Measurements from ENCODE around the gene KCNK10.

Gene KCNK10

DNA sequence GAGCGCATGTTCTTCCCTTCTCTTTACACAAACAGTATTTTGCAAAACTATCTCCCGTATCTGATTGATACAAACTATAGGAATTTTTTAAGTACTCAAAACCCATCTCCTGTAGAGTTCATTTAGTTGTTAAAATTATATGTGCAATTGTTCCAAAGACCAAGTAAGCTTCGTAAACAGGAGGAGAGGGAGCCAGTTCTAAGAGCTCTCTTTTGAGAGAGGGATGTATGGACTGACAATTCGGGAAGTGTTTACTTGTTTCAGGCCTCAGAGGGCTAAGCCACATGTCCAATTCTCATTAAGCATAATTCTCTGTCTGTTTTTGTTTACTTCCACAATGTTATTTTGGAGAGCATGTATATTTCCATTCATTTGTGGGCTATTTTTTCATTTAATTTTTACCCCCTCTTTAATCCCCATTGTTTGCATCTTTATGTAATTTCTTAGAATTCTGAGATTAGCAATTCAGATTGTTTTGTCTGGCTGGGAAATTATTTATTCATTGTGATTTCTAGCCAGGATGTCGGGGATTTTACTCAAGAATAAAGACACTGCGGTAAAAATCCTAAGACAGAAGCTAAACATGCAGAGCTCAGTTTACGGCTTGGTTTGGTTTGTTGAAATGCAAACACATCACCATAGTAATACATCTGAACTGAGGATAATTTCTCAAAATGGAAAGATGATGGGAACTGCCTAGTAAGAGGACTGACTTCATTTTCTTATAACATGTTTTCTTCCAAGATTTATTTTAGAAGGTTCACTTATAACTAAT, 126.8 kb downstream of the KCNK10 start:
- H3K27ac ChIP-seq (ENCODE audit: low read length), result peak overlapping the region; percentile 59
- peaks cover 37% of the 10 kb centered on the region for H3K27me3 ChIP-seq (ENCODE audit: low read depth, low read length)
- no peak overlapping the region for H3K4me3 ChIP-seq (ENCODE audit: low read length)
- H3K9me3 ChIP-seq (ENCODE audit: insufficient read depth, low read length), result no peaks in the 10 kb centered on the region
- H2AFZ ChIP-seq (ENCODE audit: low read depth, low read length), result no peak overlapping the region
- peaks cover 36% of the 10 kb centered on the region for H3K4me1 ChIP-seq (ENCODE audit: low read length)
- peak overlapping the region; percentile 46 for H3K4me2 ChIP-seq (ENCODE audit: low read length)
- H3K9ac ChIP-seq (ENCODE audit: low read length), result 0 out of 2 replicates have a peak overlapping the region, but pooled peaks have one; percentile 2
- no peaks in the 10 kb centered on the region for H3K79me2 ChIP-seq (ENCODE audit: low read length)
- no peaks in the 10 kb centered on the region for H3K36me3 ChIP-seq (replicated peaks; ENCODE audit: low read depth, low read length)
- TF ChIP-seq EZH2phosphoT487 (IDR thresholded peaks at IDR 0.05; ENCODE audit: low read depth) (no peak), CTCF (IDR thresholded peaks at IDR 0.05; ENCODE audit: low read depth, low read length) (no peak)
- H4K20me1 ChIP-seq (ENCODE audit: insufficient read depth, low read length), result no peaks in the 10 kb centered on the region

DNA sequence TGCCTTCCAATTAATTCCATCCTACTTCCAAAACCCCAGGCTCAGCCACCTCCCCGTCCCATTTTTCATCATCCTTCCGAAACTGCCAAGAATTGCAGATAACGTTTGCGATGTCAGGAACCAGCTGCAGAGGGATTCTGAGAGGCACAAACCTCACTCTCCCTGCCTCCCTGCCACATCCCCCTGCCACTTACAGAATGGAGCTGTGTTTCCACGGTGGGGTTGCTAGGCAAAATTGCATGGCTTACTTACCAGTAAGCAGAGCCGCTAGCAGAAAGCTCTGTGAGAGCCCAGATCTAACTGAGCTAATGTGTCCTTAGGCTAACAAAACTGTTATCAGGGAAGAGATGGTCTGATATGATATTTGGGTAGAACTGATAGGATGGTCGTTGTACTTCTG, 127.4 kb downstream of the KCNK10 start:
- Histone ChIP-seq H3K27ac (ENCODE audit: low read length) (no peak overlapping the region), H3K36me3 (replicated peaks; ENCODE audit: low read depth, low read length) (no peaks in the 10 kb centered on the region), H3K9me3 (ENCODE audit: insufficient read depth, low read length) (no peaks in the 10 kb centered on the region), H3K9ac (ENCODE audit: low read length) (no peak overlapping the region), H3K4me3 (ENCODE audit: low read length) (no peak overlapping the region), H3K4me2 (ENCODE audit: low read length) (no peak overlapping the region), H3K79me2 (ENCODE audit: low read length) (no peaks in the 10 kb centered on the region), H2AFZ (ENCODE audit: low read depth, low read length) (no peak overlapping the region), H3K4me1 (ENCODE audit: low read length) (peaks cover 42% of the 10 kb centered on the region), H3K27me3 (ENCODE audit: low read depth, low read length) (peaks cover 37% of the 10 kb centered on the region), H4K20me1 (ENCODE audit: insufficient read depth, low read length) (no peaks in the 10 kb centered on the region)
- TF ChIP-seq CTCF (IDR thresholded peaks at IDR 0.05; ENCODE audit: low read depth, low read length), result no peak
- no peak for TF ChIP-seq EZH2phosphoT487 (IDR thresholded peaks at IDR 0.05; ENCODE audit: low read depth)

DNA sequence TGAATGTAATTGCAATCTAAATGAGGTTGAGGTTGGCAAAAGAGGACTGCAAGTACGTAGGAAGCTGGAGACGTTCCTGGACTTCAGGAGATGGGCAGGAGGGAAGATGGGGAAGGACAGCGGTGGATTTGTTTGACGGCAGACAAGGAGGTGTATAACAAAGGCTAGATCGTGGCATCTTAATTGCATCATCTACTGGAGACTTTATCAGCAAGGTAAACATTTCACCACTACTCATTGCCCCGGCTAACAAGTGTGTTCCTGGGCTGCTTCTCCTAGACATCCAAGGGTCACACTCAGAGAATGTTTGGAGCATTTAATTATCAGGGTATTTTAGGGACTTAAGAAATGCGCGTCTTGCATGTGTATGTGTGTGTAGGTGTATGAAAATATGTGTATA, 128.5 kb downstream of the KCNK10 start:
- no peaks in the 10 kb centered on the region for H3K79me2 ChIP-seq (ENCODE audit: low read length)
- H2AFZ ChIP-seq (ENCODE audit: low read depth, low read length), result no peak overlapping the region
- H3K9me3 ChIP-seq (ENCODE audit: insufficient read depth, low read length), result no peaks in the 10 kb centered on the region
- no peaks in the 10 kb centered on the region for H3K36me3 ChIP-seq (replicated peaks; ENCODE audit: low read depth, low read length)
- TF ChIP-seq CTCF (IDR thresholded peaks at IDR 0.05; ENCODE audit: low read depth, low read length), result no peak
- no peak for TF ChIP-seq EZH2phosphoT487 (IDR thresholded peaks at IDR 0.05; ENCODE audit: low read depth)
- H3K27me3 ChIP-seq (ENCODE audit: low read depth, low read length), result peaks cover 37% of the 10 kb centered on the region
- peaks cover 54% of the 10 kb centered on the region for H3K4me1 ChIP-seq (ENCODE audit: low read length)
- H3K4me2 ChIP-seq (ENCODE audit: low read length), result no peak overlapping the region
- H3K27ac ChIP-seq (ENCODE audit: low read length), result no peak overlapping the region
- H4K20me1 ChIP-seq (ENCODE audit: insufficient read depth, low read length), result no peaks in the 10 kb centered on the region
- H3K9ac ChIP-seq (ENCODE audit: low read length), result no peak overlapping the region
- H3K4me3 ChIP-seq (ENCODE audit: low read length), result no peak overlapping the region

- H3K4me3 ChIP-seq (ENCODE audit: low read length), result no peak overlapping the region
- H3K4me2 ChIP-seq (ENCODE audit: low read length), result no peak overlapping the region
- no peaks in the 10 kb centered on the region for H3K36me3 ChIP-seq (replicated peaks; ENCODE audit: low read depth, low read length)
- peaks cover 37% of the 10 kb centered on the region for H3K27me3 ChIP-seq (ENCODE audit: low read depth, low read length)
- no peak overlapping the region for H3K27ac ChIP-seq (ENCODE audit: low read length)
- no peaks in the 10 kb centered on the region for H3K9me3 ChIP-seq (ENCODE audit: insufficient read depth, low read length)
- H3K79me2 ChIP-seq (ENCODE audit: low read length), result no peaks in the 10 kb centered on the region
- no peaks in the 10 kb centered on the region for H4K20me1 ChIP-seq (ENCODE audit: insufficient read depth, low read length)
- peaks cover 63% of the 10 kb centered on the region for H3K4me1 ChIP-seq (ENCODE audit: low read length)
- H2AFZ ChIP-seq (ENCODE audit: low read depth, low read length), result no peak overlapping the region
- no peak for TF ChIP-seq EZH2phosphoT487 (IDR thresholded peaks at IDR 0.05; ENCODE audit: low read depth)
- no peak for TF ChIP-seq CTCF (IDR thresholded peaks at IDR 0.05; ENCODE audit: low read depth, low read length)
- H3K9ac ChIP-seq (ENCODE audit: low read length), result no peak overlapping the region
Observed at GRCh38 chr14:88191605-88192004, 131.5 kb downstream of the KCNK10 start.

Data from OCI-LY3 (cell line).